Measurements from ENCODE around the gene NAPG.

DNA sequence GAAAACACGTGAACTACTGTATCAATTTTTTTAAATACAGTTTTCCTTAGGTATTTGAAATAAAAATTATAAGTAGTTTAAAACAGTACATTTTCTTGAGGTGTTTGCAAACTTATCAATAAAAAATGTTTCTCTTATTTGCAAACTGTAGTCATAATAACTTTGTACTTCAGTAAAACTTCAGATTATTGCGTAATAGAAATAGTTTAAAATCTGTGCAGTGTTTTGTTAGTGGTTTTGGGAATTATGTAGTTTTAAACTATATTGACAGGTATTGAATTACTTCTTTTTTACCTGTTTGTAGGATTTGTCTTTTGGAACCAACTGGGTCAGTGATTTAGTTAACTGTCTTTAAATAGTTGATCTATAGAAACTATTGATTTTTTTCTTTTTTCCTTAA lies 7.3 kb downstream of the NAPG start:
- TF ChIP-seq, protein P1, sequence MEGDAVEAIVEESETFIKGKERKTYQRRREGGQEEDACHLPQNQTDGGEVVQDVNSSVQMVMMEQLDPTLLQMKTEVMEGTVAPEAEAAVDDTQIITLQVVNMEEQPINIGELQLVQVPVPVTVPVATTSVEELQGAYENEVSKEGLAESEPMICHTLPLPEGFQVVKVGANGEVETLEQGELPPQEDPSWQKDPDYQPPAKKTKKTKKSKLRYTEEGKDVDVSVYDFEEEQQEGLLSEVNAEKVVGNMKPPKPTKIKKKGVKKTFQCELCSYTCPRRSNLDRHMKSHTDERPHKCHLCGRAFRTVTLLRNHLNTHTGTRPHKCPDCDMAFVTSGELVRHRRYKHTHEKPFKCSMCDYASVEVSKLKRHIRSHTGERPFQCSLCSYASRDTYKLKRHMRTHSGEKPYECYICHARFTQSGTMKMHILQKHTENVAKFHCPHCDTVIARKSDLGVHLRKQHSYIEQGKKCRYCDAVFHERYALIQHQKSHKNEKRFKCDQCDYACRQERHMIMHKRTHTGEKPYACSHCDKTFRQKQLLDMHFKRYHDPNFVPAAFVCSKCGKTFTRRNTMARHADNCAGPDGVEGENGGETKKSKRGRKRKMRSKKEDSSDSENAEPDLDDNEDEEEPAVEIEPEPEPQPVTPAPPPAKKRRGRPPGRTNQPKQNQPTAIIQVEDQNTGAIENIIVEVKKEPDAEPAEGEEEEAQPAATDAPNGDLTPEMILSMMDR (conservative IDR thresholded peaks at IDR 0.05; ENCODE audit: low read depth, low read length), result no peak
- no peak for TF ChIP-seq EZH2 (IDR thresholded peaks at IDR 0.05; ENCODE audit: borderline replicate concordance, low read depth, low read length, poor library complexity, severe bottlenecking)
